LNCAP (cell line): ENCODE measurements around the gene MARK2.

Experiments used
- TF ChIP-seq, protein P1 (sequence below): fragments of 450-650 bp; IDR thresholded peaks from 2 replicates; pipeline ENCODE4 v1.5.1; 2017; ENCODE audit warnings: mild to moderate bottlenecking

The MARK2 gene

DNA sequence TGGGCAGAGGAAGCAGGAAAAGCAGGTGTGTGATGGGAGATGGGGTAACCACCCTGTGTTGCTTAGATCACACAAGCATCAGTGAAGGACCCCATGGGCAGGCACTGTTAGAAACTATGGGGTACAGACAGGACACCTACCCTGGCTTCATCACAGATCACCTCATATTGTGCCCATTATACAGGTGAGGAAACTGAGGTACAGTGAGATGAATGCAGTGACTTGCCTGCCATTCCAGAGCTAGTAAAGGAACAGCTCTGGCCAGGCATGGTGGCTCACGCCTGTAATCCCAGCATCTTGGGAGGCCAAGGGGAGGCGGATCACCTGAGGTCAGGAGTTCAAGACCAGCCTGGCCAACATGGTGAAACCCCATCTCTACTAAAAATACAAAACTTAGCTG is 5.9 kb upstream of the MARK2 start:
- TF ChIP-seq, protein P1, sequence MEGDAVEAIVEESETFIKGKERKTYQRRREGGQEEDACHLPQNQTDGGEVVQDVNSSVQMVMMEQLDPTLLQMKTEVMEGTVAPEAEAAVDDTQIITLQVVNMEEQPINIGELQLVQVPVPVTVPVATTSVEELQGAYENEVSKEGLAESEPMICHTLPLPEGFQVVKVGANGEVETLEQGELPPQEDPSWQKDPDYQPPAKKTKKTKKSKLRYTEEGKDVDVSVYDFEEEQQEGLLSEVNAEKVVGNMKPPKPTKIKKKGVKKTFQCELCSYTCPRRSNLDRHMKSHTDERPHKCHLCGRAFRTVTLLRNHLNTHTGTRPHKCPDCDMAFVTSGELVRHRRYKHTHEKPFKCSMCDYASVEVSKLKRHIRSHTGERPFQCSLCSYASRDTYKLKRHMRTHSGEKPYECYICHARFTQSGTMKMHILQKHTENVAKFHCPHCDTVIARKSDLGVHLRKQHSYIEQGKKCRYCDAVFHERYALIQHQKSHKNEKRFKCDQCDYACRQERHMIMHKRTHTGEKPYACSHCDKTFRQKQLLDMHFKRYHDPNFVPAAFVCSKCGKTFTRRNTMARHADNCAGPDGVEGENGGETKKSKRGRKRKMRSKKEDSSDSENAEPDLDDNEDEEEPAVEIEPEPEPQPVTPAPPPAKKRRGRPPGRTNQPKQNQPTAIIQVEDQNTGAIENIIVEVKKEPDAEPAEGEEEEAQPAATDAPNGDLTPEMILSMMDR = no peak

DNA sequence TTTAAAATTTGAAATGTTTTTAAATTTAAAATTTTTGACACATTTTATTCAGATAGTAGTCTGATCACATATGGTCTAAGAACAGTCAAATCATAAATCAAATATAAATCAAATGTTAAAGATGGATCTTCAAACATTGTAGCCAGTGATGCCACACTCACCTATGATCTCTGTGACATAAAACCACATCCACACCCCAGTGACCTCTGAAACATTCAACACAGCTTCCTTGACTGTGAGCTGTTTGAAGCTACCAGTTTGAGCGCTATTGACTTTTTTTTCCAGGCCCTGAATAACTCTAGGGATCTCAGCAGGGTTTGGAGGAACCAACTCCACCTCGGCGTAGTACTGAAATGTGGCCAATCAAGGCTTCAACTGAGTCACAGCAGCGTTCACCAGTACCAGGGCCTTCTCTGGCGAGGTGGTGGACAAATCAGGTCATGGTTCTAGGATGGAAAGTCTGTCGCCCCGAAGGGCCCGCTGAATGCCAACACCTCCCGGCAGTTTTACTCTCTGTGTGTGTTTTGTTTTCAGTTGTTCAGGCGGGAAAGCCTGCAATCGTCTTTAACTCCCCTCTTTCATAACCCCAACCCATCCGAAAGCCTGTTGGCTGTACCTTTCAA is 4.3 kb upstream of the MARK2 start:
- TF ChIP-seq, protein P1 = no peak

DNA sequence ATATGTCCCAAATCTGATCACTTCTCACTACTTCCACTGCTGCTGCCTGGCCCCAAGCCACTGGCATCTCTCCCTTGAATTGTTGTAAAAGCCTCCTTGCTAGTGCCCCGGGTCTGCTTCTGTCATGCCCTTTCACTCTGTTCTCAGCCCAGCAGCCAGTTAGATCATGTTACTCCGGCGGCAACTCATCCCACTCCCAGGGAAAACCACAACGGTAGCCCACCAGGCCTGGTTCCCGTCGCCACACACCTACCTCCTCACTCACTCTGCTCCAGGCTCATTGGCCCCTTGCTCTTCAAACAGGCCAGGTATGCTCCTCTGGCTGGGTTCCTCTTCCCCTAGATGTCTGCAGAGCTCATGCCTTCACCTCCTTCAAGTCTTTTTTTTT is 3.8 kb upstream of the MARK2 start:
- TF ChIP-seq, protein P1 = no peak

DNA sequence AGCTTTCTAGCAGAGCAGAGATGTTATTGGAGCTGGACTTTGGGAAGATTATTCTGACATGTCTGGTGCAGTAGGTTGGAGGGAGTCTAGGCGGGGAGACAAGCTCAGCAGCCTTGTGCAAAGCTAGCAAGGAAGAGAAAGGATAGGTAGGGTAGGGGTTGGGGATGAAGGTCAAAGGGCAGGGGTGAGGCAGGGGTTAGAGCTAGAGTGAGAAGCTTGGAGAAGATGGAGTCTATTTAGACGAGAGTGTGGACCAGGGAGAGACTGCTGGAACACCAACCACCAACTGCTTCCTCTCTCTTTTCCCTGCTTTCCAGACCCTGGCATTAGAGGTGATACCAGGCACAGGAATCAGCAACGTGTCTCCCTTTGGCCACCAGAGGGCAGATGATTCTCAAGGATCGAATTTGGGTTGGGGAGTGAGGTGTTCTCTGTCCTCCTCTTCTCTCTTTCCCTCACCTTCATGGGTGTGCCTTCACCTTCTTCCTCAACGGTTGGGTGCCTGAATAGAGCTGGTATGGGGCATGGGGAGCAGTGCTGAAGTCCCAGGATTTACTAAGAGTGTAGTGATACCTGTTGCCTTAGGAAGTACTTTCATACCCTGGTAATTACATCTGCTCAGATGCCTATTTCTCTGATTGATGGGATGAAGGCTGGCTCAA is 1.8 kb upstream of the MARK2 start:
- TF ChIP-seq, protein P1 = peak; percentile 81; the same call in 1 of the 2 replicates

DNA sequence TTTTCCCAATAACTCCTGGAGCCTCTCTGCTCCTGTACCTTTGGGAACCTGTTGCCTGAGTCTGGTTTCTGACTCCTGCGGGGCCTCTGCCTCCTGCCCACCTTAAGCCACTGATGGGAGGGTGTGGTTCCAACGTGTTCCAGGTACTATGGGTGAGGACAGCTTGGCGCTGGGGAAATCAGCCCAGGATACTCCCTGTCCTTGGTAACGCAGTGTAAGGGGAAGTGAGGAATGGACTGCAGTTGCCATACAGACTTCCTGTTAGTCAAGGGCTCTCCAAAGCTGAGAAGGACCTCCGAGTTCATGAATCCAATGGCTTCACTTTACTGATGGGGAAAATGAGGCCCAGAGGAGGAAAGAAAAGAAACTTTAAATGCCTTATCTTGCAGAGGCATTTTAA is 1.2 kb upstream of the MARK2 start:
- TF ChIP-seq, protein P1 = no peak

DNA sequence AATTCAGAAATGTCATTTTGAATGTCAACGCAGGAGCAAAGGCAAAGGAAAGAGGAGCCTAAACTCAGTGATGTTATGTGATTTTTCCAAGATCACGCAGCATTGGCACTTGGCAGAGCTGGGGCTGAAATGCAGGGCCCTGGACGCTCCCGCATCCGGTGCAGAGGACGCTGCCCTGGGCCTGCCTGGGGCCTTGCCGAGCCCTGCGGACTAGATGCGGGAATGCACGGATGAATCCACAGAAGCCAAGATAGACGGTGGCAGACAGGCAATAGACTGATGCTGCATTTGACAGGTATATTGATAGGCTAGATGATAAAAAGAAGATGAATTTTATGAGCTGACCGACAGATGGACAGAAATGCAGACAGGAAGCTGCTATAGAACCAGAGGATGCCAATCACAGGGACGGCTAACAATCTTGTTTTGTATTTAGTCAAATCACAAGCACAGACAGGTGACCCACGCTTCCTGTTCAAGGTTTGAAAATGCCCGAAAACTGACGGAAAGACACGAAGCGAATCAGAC is 696 bp upstream of the MARK2 start:
- TF ChIP-seq, protein P1 = no peak

DNA sequence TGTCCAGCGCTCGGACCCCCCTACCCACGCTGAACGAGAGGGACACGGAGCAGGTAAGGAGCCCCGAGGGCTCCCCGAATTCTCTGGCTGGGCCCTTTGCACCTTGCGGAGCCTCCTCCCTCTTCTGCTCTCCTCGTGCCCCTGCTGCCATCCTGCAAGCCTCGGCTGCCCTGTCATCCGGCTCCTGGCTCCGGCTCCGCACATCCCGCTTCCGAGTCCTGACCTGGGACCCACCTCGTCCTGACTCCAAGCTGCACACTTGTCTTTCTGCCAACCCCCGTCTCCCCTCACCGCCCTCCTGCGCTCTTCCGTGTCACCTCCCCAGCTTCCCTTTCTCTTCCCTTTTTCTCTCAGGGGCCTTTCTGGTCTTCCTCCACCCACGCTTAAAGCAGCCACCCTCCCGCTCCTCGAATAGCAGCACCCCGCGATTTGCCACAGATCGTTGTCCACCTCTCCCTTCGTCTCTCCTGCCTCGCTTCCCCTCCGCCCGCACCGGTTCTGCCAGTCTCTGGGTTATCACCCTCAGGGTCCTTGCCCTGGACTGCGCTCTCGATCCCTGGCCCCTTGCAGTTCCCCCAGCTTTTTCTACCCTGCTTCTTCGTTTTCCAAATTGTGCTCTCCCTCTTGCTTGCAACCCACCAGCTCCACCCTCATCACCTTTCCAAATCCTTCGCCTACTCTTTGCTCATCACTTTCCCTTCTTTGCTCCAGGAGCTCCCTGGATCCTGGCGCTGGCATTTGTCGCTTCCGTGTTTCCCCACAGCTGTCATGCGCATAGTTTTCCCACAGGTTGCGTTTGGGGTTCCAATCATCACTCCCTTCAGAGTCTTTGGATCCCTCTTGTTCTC is 822 bp downstream of the MARK2 start:
- TF ChIP-seq, protein P1 = no peak
